A549 treated with CpdA at 1 μM for 4 hours (cell line): Measurements from ENCODE around the gene KIF23. TPM values are rescaled to one million over a fixed set of nuclear protein-coding genes. Genes with fewer than 3 reads are reported as not detected.

Experiments used
- total RNA-seq: library from RNA; stranded (reverse); fragments of 200-300 nt; extraction: Qiagen RNA extraction; gene quantifications from 5 replicates; pipeline ENCODE4 v1.2.3, GENCODE V29; 2022; ENCODE audit warnings: low read depth

The KIF23 gene
- 72.4 to 116 TPM (median 83.1 TPM) in 5 replicates for total RNA-seq

DNA sequence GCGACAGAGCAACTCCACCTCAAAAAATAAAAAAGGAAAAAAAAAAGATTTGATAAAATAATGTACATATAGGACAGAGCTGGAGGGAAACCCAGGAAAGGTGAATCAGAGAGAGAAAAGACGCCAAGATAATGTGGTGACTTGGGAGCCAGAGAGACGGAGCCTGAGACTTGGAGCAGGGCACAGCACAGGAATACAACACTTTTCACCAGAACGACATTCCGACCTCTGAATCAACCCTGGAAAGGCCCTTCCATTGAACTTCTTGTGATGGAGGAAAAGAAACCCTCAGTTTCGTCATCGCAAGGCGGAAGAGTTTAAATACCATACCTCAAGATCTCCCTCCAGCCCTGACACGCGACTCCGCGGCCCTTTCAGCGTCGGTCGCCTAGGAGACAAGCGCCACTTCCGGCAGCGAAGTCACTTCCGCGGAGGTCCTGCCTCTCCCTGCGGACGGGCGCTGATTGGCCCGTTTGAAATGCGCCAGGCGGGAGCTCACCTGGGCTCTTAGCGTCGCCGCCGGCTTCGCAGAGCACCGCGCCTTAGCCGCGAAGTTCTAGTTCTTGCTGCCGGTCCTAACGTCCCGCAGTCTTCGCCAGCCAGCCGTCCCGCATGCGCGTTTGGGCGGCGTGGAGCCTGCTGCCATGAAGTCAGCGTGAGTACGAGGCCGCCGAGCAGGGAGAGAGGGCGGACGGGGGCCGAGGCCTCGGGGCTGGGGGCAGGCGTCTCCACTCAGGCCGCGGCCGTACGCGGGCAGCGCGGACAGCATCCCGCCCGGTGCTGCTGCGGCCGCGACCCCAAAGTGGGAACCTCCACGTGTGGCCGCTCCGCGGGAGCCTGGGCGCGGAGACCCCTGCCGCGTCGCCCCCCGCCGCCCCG lies at the start of gene KIF23:
Gene KIF23 (plus strand): TSS at position 528 of the 879 bp plus-strand sequence. CDS start 117 bp downstream, at position 645.

DNA sequence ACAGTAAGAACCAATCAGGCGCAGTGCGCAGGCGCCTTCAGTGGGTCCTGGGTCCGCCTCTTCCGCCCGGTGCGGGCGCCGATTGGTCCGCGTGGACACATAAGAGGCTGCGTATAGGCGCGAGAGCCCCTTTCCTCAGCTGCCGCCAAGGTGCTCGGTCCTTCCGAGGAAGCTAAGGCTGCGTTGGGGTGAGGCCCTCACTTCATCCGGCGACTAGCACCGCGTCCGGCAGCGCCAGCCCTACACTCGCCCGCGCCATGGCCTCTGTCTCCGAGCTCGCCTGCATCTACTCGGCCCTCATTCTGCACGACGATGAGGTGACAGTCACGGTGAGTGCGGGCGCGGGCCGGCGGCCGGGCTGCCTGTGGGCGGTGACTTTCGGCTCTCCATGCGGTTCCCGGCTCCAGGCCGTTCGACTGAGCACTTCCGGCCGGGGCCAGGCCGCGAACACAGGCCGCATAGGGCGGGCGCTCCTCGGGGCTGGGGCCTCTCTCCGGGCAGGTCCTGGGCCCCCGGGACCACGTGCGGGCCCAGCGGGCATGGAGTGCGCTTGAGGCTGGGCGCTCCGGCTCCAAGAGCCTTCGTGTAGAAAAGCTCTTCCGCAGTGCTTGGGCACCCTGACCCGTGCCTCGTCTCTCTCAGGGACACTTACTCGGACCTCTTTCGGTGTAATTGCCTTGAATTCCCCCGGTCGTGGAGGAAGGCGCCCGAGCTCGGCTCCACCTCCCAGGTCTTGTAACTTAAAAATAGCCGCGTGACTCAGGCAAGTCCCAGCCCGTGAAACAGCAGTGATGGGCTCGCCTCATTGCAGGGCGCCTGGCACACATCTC lies 38.8 kb downstream of the KIF23 start, which contains the start of gene RPLP1:
Gene RPLP1 (plus strand): TSS at position 127 of the 830 bp plus-strand sequence. CDS start 131 bp downstream, at position 258.

Other genes starting within 250 kb of the KIF23 start
- gene PAQR5, start 115.4 kb upstream of the KIF23 start, total RNA-seq, result 98.3 to 125 TPM (median 117 TPM) in 5 replicates
- 3,147 to 4,294 TPM (median 3,536 TPM) in 5 replicates for gene RPLP1, start 38.5 kb downstream of the KIF23 start, total RNA-seq